Skeletal muscle tissue (tissue), 4 donors: ENCODE data around the gene CTXN1. TPM values are rescaled to one million over a fixed set of nuclear protein-coding genes. Genes with fewer than 3 reads are reported as not detected.

Experiments
- H3K27ac ChIP-seq: one replicate; pipeline ENCODE4 v1.7.0; 2013; ENCODE audit warnings: mild to moderate bottlenecking, low read depth, low read length, inconsistent platforms
- H3K27me3 ChIP-seq, 3 donors: one replicate each; pipeline ENCODE4 v1.7.0; 2013; ENCODE audit warnings: low read length in 3 of 3; ENCODE audit not compliant: control insufficient read depth in 3 of 3, insufficient read depth in 3 of 3
- H3K36me3 ChIP-seq, 3 donors: one replicate each; pipeline ENCODE4 v1.7.0; 2013; ENCODE audit warnings: low read length in 3 of 3; ENCODE audit not compliant: control insufficient read depth in 3 of 3, insufficient read depth in 3 of 3
- H3K4me1 ChIP-seq, 3 donors: one replicate each; pipeline ENCODE4 v1.7.0; 2013; ENCODE audit warnings: low read length in 3 of 3, mild to moderate bottlenecking in 3 of 3; ENCODE audit not compliant: control insufficient read depth in 3 of 3, insufficient read depth in 3 of 3
- H3K4me3 ChIP-seq, 3 donors: one replicate each; pipeline ENCODE4 v1.7.0; 2013; ENCODE audit warnings: low read length in 3 of 3
- H3K9ac ChIP-seq, 3 donors: one replicate each; pipeline ENCODE4 v1.7.0; 2013; ENCODE audit warnings: low read length in 3 of 3, mild to moderate bottlenecking in 3 of 3, moderate library complexity in 2 of 3, low read depth in 1 of 3
- H3K9me3 ChIP-seq, 3 donors: one replicate each; pipeline ENCODE4 v1.7.0; 2013; ENCODE audit warnings: low read length in 3 of 3; ENCODE audit not compliant: control insufficient read depth in 3 of 3
- total RNA-seq: library from RNA; depleted of rRNA; stranded (reverse); fragments of >200 nt; gene quantifications from one replicate; pipeline ENCODE4 v1.2.3, GENCODE V29; 2014
- donor health status: Osteomylitis.

The CTXN1 gene
- 0.52 TPM for total RNA-seq

DNA sequence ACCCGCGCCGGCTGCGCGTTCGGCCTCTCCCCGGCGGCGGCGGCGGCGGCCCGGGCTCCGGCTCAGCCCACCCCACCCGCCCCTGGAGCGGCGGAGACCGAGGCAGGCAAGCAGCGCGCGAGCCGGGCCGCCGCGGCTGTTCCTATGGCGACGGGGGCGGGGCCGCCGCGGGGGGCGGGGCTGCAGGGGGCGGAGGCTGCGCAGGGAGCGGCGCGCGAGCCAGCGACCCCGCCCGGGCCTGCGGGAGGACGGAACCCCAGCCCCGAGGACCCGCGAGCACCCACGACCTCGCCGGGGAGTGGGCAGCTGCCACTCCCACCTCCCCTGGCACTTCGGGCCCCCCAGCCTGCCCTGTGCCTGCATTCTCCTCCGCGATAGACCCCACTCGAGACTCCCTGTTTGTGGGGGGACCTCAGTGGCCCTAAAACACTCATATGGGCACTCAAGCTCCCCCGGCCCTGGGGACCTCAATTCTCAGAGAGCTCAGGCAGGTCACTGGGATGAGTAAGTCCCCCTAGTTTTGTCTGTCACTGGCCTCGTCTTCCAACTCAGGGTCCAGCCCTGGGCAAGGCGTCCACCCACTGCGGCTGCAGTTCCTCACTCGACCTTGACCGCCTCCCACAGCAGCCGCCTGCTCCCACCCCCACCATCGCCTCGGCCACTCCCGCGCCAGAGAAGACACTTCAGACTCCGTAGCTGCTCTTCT lies at the start of gene CTXN1:
Gene CTXN1, minus strand, starts transcription at position 115 of the 706 bp plus-strand sequence. CDS start 597 bp downstream, outside the sequence.
- Histone ChIP-seq H3K36me3 (peaks cover 17 to 20% (median 20%) of the 10 kb centered on the region in 3 donors), H3K9ac (peak within 1 kb of the TSS in 1 of 3 donors; percentile 60), H3K27ac (no peak within 1 kb of the TSS), H3K27me3 (no peaks in the 10 kb centered on the region), H3K4me3 (peak within 1 kb of the TSS; percentile 43 to 54 (median 51)), H3K4me1 (peaks cover 29 to 36% (median 35%) of the 10 kb centered on the region in 3 donors), H3K9me3 (no peaks in the 10 kb centered on the region)

DNA sequence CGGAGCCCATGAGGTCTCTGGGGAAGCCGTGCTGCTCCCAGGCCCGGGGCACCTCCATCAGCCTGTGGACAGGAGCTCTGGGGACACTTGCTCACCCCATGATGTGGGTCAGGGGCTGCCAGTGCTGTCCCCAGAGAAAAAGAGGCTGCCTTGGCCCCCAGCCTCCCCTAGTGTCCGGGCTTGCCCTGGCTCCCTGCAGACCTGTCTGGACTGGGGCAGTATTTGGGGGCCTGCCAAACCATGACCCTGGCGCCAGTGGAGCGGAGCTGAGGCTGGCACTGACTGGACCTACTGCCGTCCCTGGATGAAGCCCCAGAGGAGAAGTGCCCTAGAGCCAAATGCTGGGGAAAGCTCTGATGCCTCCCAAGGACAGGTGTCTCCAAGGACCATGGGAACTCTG lies 49.1 kb upstream of the CTXN1 start:
- H3K4me1 ChIP-seq, result peaks cover 28 to 47% (median 46%) of the 10 kb centered on the region in 3 donors

DNA sequence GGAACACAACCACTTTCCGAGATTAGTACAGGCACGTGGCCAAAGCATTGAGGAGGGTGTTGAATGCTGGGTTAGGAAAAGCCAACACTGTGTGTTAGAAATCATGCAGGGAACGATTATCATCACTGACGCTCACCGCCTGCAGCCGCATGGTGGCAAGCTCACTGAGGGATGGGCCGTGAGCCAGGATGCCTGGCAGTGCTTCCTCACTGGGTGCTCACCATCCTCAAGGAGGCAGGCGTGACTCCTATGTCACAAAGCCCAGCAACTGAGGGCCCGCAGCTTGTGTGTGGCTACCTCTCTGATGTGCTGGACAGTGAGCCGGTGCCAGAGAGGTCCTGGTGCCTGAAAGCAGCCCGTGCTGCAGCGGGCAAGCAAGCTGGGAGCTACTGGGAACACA lies 47.9 kb upstream of the CTXN1 start:
- H3K4me3 ChIP-seq, result no peak overlapping the region
- peaks cover 21 to 36% (median 28%) of the 10 kb centered on the region in 3 donors for H3K36me3 ChIP-seq
- no peaks in the 10 kb centered on the region for H3K9me3 ChIP-seq
- peak overlapping the region in 1 of 3 donors; percentile 8 for H3K9ac ChIP-seq
- no peak overlapping the region for H3K27ac ChIP-seq
- H3K27me3 ChIP-seq, result no peaks in the 10 kb centered on the region
- H3K4me1 ChIP-seq, result peaks cover 26 to 38% (median 38%) of the 10 kb centered on the region in 3 donors

More for the DNA sequence above, 49.1 kb upstream of the CTXN1 start:
- H3K9me3 ChIP-seq, result no peaks in the 10 kb centered on the region
- no peak overlapping the region for H3K27ac ChIP-seq
- peaks cover 27 to 36% (median 34%) of the 10 kb centered on the region in 3 donors for H3K36me3 ChIP-seq
- peak overlapping the region in 1 of 3 donors; percentile 16 for H3K9ac ChIP-seq
- no peaks in the 10 kb centered on the region for H3K27me3 ChIP-seq
- no peak overlapping the region for H3K4me3 ChIP-seq

DNA sequence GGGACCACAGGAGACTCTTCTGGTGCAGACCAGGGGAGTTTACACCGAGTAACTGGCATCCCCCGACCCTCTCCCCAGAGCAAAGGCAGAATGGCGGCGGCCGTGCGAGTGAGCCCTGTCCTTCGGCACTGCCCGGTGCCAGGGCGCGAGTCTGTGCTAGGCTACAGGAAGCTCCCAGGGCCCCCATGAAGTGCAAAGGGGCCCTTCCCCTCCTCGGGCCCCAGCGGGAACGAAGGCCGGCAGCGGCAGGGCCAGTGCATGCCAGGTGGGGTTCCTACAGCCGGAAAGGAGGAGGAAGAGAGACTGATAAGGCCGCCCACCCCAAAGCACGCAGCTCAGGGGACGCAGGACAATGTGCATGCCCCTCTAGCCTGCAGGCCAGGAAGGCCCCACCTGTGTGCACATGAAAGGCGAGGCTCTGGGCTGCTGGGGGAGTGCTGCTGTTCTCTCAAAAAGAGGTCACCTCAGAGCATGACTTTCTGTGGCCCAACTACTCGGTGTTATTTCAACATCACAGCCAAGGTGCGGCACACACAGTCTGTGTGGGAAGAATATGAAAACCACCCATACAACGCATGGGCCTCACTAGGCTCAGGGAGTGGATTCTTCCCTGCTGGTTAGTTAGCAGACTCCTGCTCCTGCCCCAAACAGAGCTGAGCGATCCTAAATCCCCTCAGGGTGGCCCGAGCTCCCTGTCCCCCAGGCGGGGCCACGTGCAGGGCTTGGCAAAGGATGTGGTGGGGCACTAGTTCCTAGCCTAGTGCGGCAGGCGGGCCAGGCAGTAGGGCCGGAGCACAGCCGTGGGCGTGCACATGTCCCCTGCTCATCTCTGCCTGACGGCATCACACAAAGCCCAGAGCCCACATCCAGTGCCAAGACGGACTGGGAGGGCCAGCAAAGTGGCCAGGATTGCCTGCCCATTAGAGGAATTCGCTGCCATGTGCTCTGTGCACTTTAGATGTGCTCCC lies 45.9 kb upstream of the CTXN1 start:
- Histone ChIP-seq H3K36me3 (peaks cover 30 to 44% (median 33%) of the 10 kb centered on the region in 3 donors), H3K9ac (no peak overlapping the region), H3K27me3 (no peaks in the 10 kb centered on the region), H3K4me1 (peaks cover 21 to 25% (median 24%) of the 10 kb centered on the region in 3 donors), H3K9me3 (no peaks in the 10 kb centered on the region), H3K4me3 (no peak overlapping the region), H3K27ac (no peak overlapping the region)

DNA sequence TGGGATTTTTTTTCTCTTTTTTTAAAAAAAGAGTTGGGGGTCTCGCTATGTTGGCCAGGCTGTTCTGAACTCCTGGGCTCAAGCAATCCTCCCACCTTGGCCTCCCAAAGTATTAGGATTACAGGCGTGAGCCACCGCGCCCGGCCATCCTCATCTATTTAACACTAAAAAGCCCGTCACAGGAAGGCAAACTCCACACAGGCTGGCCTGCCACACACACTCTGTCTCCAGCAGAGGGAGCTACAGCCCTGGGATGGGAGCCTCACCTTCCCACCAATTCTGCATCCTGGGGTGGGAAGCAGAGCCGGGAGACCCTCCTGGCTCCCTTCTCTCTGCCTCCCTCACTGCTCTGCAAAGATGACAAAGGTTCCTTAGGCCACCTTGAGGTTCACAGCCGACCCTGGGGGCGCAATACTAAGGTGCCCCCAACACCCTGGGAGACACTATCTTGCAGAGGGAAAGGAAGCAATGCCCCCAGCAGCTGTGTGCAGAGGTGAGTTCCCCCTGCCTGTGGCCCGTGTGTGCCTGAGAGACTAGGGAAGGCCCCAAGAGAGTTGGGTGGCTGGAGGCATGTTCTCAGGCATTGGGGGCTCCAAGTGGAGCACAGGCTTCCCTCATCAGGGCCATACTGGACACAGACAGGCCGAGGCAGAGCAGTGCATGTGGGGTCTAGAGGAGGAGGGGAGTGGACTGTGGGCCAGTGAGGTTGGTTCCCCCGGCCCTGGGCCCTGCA lies 44.9 kb upstream of the CTXN1 start:
- peak overlapping the region in 1 of 3 donors; percentile 33 for H3K9ac ChIP-seq
- H3K36me3 ChIP-seq, result peaks cover 37 to 50% (median 41%) of the 10 kb centered on the region in 3 donors
- H3K4me3 ChIP-seq, result no peak overlapping the region
- no peaks in the 10 kb centered on the region for H3K27me3 ChIP-seq
- H3K27ac ChIP-seq, result no peak overlapping the region
- peaks cover 21 to 25% (median 24%) of the 10 kb centered on the region in 3 donors for H3K4me1 ChIP-seq
- no peaks in the 10 kb centered on the region for H3K9me3 ChIP-seq

DNA sequence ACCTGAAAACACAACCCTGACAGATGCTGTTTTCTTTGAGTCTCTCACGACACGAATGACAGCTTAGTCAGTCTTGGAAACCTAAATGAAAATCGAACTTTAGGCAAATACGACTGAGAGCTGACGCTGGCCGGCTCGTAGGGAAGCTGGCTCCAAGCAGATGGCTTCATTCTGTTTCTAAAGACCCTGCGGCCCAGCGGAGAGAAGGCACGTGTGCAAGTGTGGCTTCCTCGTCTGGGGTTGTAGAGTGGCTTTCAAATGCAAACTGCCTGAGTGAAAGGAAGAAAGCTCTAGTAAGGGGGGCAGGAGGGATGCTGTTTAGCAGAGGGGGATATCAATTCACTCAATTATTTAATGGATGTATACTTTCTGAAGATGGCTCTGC lies 43.6 kb upstream of the CTXN1 start:
- no peak overlapping the region for H3K9ac ChIP-seq
- peaks cover 10 to 12% (median 11%) of the 10 kb centered on the region in 3 donors for H3K4me1 ChIP-seq
- no peaks in the 10 kb centered on the region for H3K27me3 ChIP-seq
- H3K9me3 ChIP-seq, result no peaks in the 10 kb centered on the region
- peaks cover 39 to 54% (median 53%) of the 10 kb centered on the region in 3 donors for H3K36me3 ChIP-seq
- no peak overlapping the region for H3K27ac ChIP-seq
- no peak overlapping the region for H3K4me3 ChIP-seq

DNA sequence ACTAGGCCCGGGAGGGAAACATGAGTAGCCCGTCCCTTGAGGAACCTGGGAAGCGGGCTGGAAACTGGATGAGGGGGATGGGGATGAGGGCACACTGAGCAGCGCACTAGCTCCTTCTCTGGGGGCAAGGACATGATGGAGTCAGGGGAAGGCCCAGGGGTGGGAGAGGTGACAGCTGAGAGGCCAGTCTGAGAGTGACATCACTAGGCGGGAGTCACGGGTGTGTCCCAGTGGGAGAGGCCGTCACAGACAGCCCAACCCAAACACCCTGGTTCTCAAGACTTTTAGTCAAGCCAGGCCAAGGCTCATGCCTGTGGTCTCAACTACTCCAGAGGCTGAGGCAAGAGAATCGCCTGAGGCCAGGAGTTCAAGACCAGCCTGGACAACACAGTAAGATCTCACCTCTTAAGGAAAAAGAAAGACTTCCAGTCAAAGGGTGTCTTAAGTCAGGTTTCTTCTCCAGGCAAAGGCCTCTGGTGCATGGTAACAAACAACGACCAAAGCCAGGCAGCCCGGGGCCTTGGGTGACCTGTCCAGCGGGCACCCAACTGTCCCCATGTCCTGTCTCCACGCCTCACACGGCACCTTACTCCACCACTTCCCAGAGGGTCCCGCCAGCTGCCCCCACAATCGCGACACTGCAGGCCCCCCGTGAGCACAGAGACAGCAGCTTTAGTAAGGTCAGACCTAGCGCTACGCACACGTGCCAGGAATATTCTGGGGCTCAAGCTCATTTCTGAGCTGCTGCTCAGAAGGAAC lies 43.0 kb upstream of the CTXN1 start:
- Histone ChIP-seq H3K4me1 (peaks cover 5 to 6% (median 6%) of the 10 kb centered on the region in 3 donors), H3K27me3 (no peaks in the 10 kb centered on the region), H3K27ac (no peak overlapping the region), H3K9ac (no peak overlapping the region), H3K36me3 (peaks cover 39 to 58% (median 53%) of the 10 kb centered on the region in 3 donors), H3K9me3 (no peaks in the 10 kb centered on the region), H3K4me3 (no peak overlapping the region)

DNA sequence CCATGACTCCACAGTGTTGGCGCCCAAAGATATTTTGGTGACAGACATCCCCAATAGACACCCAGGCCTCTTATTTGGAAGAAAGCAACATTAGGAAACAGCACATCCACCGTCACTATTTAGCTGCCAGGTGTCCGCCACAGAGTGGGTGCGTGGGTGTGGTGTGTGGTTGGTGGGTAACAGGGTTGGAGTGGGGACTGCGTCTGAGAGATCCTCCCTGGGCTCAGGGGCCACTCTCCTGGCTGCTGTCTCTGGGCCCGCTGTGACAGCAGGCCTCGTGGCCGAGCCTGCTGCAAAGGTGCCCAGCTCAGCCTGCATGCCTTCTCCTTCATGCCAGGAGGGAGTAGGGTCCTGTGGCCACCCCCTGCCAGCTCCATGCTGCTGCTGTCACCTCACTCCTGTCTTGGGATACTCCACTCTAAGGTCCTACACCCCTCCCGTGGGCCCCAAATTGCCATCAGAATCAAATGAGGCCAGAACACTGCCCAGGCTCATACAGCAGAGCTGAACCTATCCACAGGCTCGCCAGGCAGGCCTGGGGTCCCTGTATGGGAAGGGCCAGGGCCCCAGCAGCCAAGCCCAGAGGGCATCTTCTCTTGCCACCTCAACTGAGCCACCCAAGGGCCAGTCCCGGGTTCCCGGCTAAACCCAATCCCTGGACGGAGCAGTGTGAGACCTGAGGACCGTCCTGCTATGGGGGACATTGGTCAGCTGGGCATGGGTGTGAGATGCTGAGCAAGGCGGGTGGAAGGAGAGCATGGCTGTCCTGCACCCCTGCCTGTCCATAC lies 42.3 kb upstream of the CTXN1 start:
- Histone ChIP-seq H3K9ac (peak overlapping the region in 1 of 3 donors; percentile 8), H3K36me3 (peaks cover 39 to 58% (median 53%) of the 10 kb centered on the region in 3 donors), H3K4me3 (no peak overlapping the region), H3K9me3 (no peaks in the 10 kb centered on the region), H3K27ac (no peak overlapping the region), H3K27me3 (no peaks in the 10 kb centered on the region), H3K4me1 (no peaks in the 10 kb centered on the region)
